Measurements from ENCODE around the gene TMEM247.

Gene TMEM247

GRCh38 chr2:46479265-46479664 lies at the start of gene TMEM247:
Gene TMEM247 (plus strand): TSS chr2:46479565.
- DNase-seq: no peak

- no peak for DNase-seq
Observed at GRCh38 chr2:46430413-46430812, 49.0 kb upstream of the TMEM247 start.

GRCh38 chr2:46430992-46431391 lies 48.4 kb upstream of the TMEM247 start:
- DNase-seq: no peak

GRCh38 chr2:46431481-46432235 lies 47.7 kb upstream of the TMEM247 start:
- DNase-seq: no peak

- no peak for DNase-seq
Observed at GRCh38 chr2:46434851-46435273, 44.5 kb upstream of the TMEM247 start.

- no peak for DNase-seq
Observed at GRCh38 chr2:46435353-46435752, 44.0 kb upstream of the TMEM247 start.

- DNase-seq: no peak
Observed at GRCh38 chr2:46435796-46436360, 43.5 kb upstream of the TMEM247 start.

- DNase-seq: no peak
Observed at GRCh38 chr2:46436800-46437199, 42.6 kb upstream of the TMEM247 start.

GRCh38 chr2:46438102-46438501 lies 41.3 kb upstream of the TMEM247 start:
- DNase-seq: no peak

GRCh38 chr2:46438794-46439193 lies 40.6 kb upstream of the TMEM247 start:
- no peak for DNase-seq

GRCh38 chr2:46439582-46439981 lies 39.8 kb upstream of the TMEM247 start:
- no peak for DNase-seq

GRCh38 chr2:46441838-46442712 lies 37.3 kb upstream of the TMEM247 start:
- no peak for DNase-seq

- no peak for DNase-seq
Observed at GRCh38 chr2:46444732-46445131, 34.6 kb upstream of the TMEM247 start.

GRCh38 chr2:46445556-46445955 lies 33.8 kb upstream of the TMEM247 start:
- DNase-seq: no peak

GRCh38 chr2:46446871-46447568 lies 32.3 kb upstream of the TMEM247 start:
- no peak for DNase-seq

- DNase-seq: no peak
Observed at GRCh38 chr2:46447649-46448048, 31.7 kb upstream of the TMEM247 start.

- no peak for DNase-seq
Observed at GRCh38 chr2:46448111-46448510, 31.3 kb upstream of the TMEM247 start.

GRCh38 chr2:46448641-46449040 lies 30.7 kb upstream of the TMEM247 start:
- DNase-seq: no peak

GRCh38 chr2:46449700-46450099 lies 29.7 kb upstream of the TMEM247 start:
- no peak for DNase-seq

GRCh38 chr2:46451131-46451711 lies 28.1 kb upstream of the TMEM247 start:
- DNase-seq: no peak

GRCh38 chr2:46456789-46457188 lies 22.6 kb upstream of the TMEM247 start:
- no peak for DNase-seq

- no peak for DNase-seq
Observed at GRCh38 chr2:46458763-46459500, 20.4 kb upstream of the TMEM247 start.
